ENCODE results near the gene CATSPER1. TPM values are rescaled to one million over a fixed set of nuclear protein-coding genes. Genes with fewer than 3 reads are reported as not detected.

Gene CATSPER1
- total and polyA plus RNA-seq, 2 donors (not counting 3 experiments of a cell fraction or from before 2014, with no cell fraction given), result 0.68 to 1.0 TPM

- ChIA-PET CTCF (interaction anchor here (0.5 to 5.6 kb wide), 7 partner anchors 11 to 152 kb away, joined by 3 to 85 read pairs (median 5); no protein-coding TSS in a partner anchor), POLR2A (no interaction called here)
- Histone ChIP-seq H3K4me1 (ENCODE audit: control insufficient read depth, extremely low read depth, insufficient read depth, low read length) (peaks cover 21% of the 10 kb centered on the region), H3K79me2 (ENCODE audit: control insufficient read depth, insufficient read depth, low read length) (peaks cover 29% of the 10 kb centered on the region), H3K9ac (replicated peaks; ENCODE audit: extremely low read depth, insufficient read depth, low read length) (peak overlapping the region; percentile 59), H3K9me3 (replicated peaks; ENCODE audit: control insufficient read depth, insufficient read depth, low read length) (no peaks in the 10 kb centered on the region), H3K27me3 (ENCODE audit: control insufficient read depth in 2 of 2, insufficient read depth in 2 of 2, low read length in 2 of 2) (no peaks in the 10 kb centered on the region), H3K27ac (ENCODE audit: insufficient read depth, low read depth, low read length) (peak overlapping the region; percentile 36), H3K36me3 (ENCODE audit: control insufficient read depth in 2 of 2, extremely low read depth in 1 of 2, insufficient read depth in 2 of 2, low read length in 2 of 2) (peaks cover 20 to 24% of the 10 kb centered on the region in 2 experiments), H4K20me1 (replicated peaks; ENCODE audit: control insufficient read depth, extremely low read depth, insufficient read depth, low read length) (peaks cover 2% of the 10 kb centered on the region), H3K9me1 (replicated peaks; ENCODE audit: control insufficient read depth, extremely low read depth, insufficient read depth, low read length) (no peaks in the 10 kb centered on the region), H3K4me2 (ENCODE audit: insufficient read depth, low read length) (peak overlapping the region; percentile 97), H2AFZ (ENCODE audit: low read depth, low read length) (peak overlapping the region; percentile 34), H3K4me3 (replicated peaks in 1 of 3; ENCODE audit: insufficient read depth in 1 of 3, low read depth in 1 of 3, low read length in 3 of 3) (peak overlapping the region; percentile 70 to 91 (median 86))
- intact Hi-C loops (cut with micrococcal nuclease), result loop anchor here (5.0 kb wide), 1 partner anchor 42 kb away; no protein-coding TSS in a partner anchor
- dilution Hi-C loops (cut with MboI; ENCODE audit: extremely low pct_ligation_motif_present, low sequenced_read_pairs), result no loop called here
- DNase-seq (ENCODE audit: low read depth, low spot score) (peak; percentile 52), FAIRE-seq (peak; percentile 66)
- TF ChIP-seq MYC (IDR thresholded peaks at IDR 0.05; ENCODE audit: low read depth, low read length) (no peak), FOS (IDR thresholded peaks at IDR 0.05; ENCODE audit: borderline replicate concordance, insufficient read depth, low read length) (no peak), EZH2 (IDR thresholded peaks at IDR 0.05; ENCODE audit: borderline replicate concordance, low read depth, low read length, severe bottlenecking) (no peak), POLR2AphosphoS5 (IDR thresholded peaks at IDR 0.05; ENCODE audit: insufficient read depth, low read depth, low read length) (no peak), JUN (IDR thresholded peaks at IDR 0.05; ENCODE audit: borderline replicate concordance, insufficient read depth, insufficient read length, low read depth) (no peak), POLR2A (IDR thresholded peaks at IDR 0.05; ENCODE audit: low read depth, low read length) (no peak), MAX (IDR thresholded peaks at IDR 0.05; ENCODE audit: insufficient read depth, insufficient read length) (no peak), GATA2 (IDR thresholded peaks at IDR 0.05; ENCODE audit: insufficient read depth, insufficient read length, low read depth, low read length) (no peak), CTCF (IDR thresholded peaks at IDR 0.05; ENCODE audit: extremely low read depth in 1 of 2, insufficient read depth in 1 of 2, low read depth in 1 of 2, low read length in 2 of 2) (no peak)
- BruUV-seq (replicated peaks), result no TSS peak
Observed at GRCh38 chr11:66070604-66071380, 44.5 kb upstream of the CATSPER1 start.

Data from endothelial cell of umbilical vein (primary cell).